CD8-positive, alpha-beta memory T cell (primary cell): ENCODE data around the gene EYA2. TPM values are rescaled to one million over a fixed set of nuclear protein-coding genes. Genes with fewer than 3 reads are reported as not detected.
"Not testable (repeated sequence)": the region's sequence is repeated elsewhere in the genome, so short reads cannot be mapped to it uniquely, and the experiment has no call there.

Experiments used
- CTCF ChIA-PET: fragments of 350-600 bp; sonication (Branson Sonifier 250); formaldehyde crosslinking; loops from one replicate; lab custom pipeline; 2021; ENCODE audit warnings: antibody characterized with exemption; lab: Charles Lee
- POLR2A ChIA-PET: fragments of 350-600 bp; sonication (Branson Sonifier 250); formaldehyde crosslinking; loops from one replicate; lab custom pipeline; 2021; ENCODE audit warnings: antibody characterized with exemption; lab: Charles Lee
- DNase-seq, 5 donors: peaks; one replicate each; pipeline versions ENCODE4 v3.0.0 to v3.0.0-alpha.2; 2020 to 2022; ENCODE audit warnings: mixed read lengths in 1 of 5
- H3K27ac ChIP-seq: one replicate; pipeline ENCODE4 v1.7.0; 2013; ENCODE audit warnings: low read depth, mild to moderate bottlenecking, low read length, moderate library complexity
- H3K27me3 ChIP-seq: 2 replicates; pipeline ENCODE4 v1.7.0; 2013; ENCODE audit warnings: low read length, mild to moderate bottlenecking; ENCODE audit not compliant: insufficient read depth, poor library complexity, severe bottlenecking
- H3K36me3 ChIP-seq: 2 replicates; pipeline ENCODE4 v1.7.0; 2013; ENCODE audit warnings: mild to moderate bottlenecking, low read length, moderate library complexity; ENCODE audit not compliant: insufficient read depth
- H3K4me1 ChIP-seq: 2 replicates; pipeline ENCODE4 v1.7.0; 2013; ENCODE audit warnings: mild to moderate bottlenecking, low read length, moderate library complexity; ENCODE audit not compliant: insufficient read depth
- H3K4me3 ChIP-seq: 2 replicates; pipeline ENCODE4 v1.7.0; 2013; ENCODE audit warnings: mild to moderate bottlenecking, low read length
- H3K9me3 ChIP-seq: 2 replicates; pipeline ENCODE4 v1.7.0; 2013; ENCODE audit warnings: mild to moderate bottlenecking, low read length
- H3K27ac Mint-ChIP-seq, 8 donors: one replicate each; pipeline ENCODE4 v1.8.0; 2020 to 2021; ENCODE audit warnings: mixed read lengths in 8 of 8, mild to moderate bottlenecking in 6 of 8, inconsistent platforms in 3 of 8, moderate library complexity in 3 of 8
- H3K27me3 Mint-ChIP-seq, 2 donors: one replicate each; pipeline ENCODE4 v1.8.0; 2020 to 2021; ENCODE audit warnings: mixed read lengths in 2 of 2, mild to moderate bottlenecking in 1 of 2, moderate library complexity in 1 of 2
- H3K36me3 Mint-ChIP-seq, 3 donors: one replicate each; pipeline ENCODE4 v1.8.0; 2020 to 2021; ENCODE audit warnings: mixed read lengths in 3 of 3, inconsistent platforms in 1 of 3, mild to moderate bottlenecking in 1 of 3
- H3K4me1 Mint-ChIP-seq, 3 donors: one replicate each; pipeline ENCODE4 v1.8.0; 2020 to 2021; ENCODE audit warnings: mixed read lengths in 3 of 3, inconsistent platforms in 1 of 3, mild to moderate bottlenecking in 1 of 3
- H3K4me3 Mint-ChIP-seq, 7 donors: one replicate each; pipeline ENCODE4 v1.8.0; 2020 to 2021; ENCODE audit warnings: mixed read lengths in 7 of 7, mild to moderate bottlenecking in 6 of 7, moderate library complexity in 4 of 7, inconsistent platforms in 2 of 7
- H3K9me3 Mint-ChIP-seq, 5 donors: one replicate each; pipeline ENCODE4 v1.8.0; 2020 to 2022; ENCODE audit warnings: mixed read lengths in 5 of 5, mild to moderate bottlenecking in 3 of 5, moderate library complexity in 2 of 5, inconsistent platforms in 1 of 5
- polyA plus RNA-seq: library from polyadenylated mRNA; unstranded; fragments of 300-500 nt; fragmentation: Illumina TruSeq; gene quantifications from one replicate; pipeline ENCODE4 v1.2.3, GENCODE V29; 2021
- total RNA-seq, 2 experiments: library from RNA; stranded (reverse); gene quantifications; one replicate each; pipeline ENCODE4 v1.2.3, GENCODE V29; 2021

The EYA2 gene
- total and polyA plus RNA-seq, 3 experiments from 2014 or later = not detected

DNA sequence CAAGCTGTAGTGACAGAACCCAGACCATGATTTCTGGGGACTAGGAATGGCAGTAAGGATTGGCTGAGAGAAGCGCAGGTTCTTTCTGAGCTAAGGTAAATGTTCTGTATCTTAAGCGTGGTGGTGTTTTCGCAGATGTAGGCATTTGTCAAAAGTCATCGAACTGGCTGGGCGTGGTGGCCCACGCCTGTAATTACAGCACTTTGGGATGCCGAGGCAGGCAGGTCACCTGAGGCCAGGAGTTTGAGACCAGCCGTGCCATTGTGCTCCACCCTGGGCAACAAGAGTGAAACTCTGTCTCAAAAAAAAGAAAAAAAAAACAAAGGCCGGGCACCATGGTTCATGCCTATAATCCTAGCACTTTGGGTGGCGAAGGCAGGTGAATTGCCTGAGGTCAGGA lies 40.7 kb upstream of the EYA2 start:
- Histone ChIP-seq H3K27me3 (no peaks in the 10 kb centered on the region), H3K4me3 (no peak overlapping the region), H3K9me3 (no peaks in the 10 kb centered on the region), H3K27ac (no peak overlapping the region), H3K4me1 (no peaks in the 10 kb centered on the region), H3K36me3 (no peaks in the 10 kb centered on the region)
- H3K9me3 Mint-ChIP-seq = peaks cover 0 to 5% (median 3%) of the 10 kb centered on the region in 5 donors
- no peaks in the 10 kb centered on the region for H3K4me1 Mint-ChIP-seq
- H3K27ac Mint-ChIP-seq = no peak overlapping the region
- ChIA-PET POLR2A (no interaction called here), CTCF (no interaction called here)
- no peak for DNase-seq
- H3K4me3 Mint-ChIP-seq = no peak overlapping the region
- H3K27me3 Mint-ChIP-seq = peaks cover 13 to 17% of the 10 kb centered on the region in 2 donors
- H3K36me3 Mint-ChIP-seq = no peaks in the 10 kb centered on the region

DNA sequence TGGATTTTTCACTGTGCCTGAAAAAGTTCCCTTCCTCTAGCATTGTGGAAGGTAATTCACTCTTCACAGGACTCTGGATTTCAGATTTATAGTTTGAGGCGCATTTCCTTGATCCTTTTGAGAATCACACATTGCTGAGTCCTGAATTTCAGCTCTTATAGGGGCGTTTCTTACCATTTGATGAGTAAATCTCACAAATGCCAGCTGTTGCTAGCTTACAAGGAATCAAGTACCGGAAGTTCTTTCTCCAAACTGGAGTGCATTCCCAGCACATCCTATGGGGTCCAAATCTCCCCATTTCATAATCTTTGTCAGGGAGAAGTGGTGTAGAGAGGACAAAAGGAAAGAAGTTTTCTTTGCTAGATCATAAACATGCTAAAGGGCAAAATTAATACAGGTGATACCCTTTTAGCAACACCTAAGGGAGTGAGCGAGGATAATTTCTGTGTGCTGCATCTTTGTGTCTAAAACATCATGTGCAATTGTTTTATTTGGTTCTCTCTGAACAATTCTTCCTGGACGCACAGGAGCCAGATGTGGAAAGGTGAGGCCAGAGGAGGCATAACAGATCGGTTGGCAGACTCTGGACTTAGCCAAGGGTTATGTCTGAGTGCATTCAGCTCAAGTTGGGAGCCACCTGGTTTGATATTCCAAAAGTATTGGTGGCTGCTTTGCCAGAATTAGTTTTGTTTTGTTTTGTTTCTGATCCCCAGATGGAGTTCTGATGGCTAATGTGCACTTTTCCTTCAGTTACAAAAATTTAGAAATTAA lies 37.4 kb upstream of the EYA2 start:
- H3K9me3 Mint-ChIP-seq = peaks cover 0 to 3% (median 2%) of the 10 kb centered on the region in 5 donors

DNA sequence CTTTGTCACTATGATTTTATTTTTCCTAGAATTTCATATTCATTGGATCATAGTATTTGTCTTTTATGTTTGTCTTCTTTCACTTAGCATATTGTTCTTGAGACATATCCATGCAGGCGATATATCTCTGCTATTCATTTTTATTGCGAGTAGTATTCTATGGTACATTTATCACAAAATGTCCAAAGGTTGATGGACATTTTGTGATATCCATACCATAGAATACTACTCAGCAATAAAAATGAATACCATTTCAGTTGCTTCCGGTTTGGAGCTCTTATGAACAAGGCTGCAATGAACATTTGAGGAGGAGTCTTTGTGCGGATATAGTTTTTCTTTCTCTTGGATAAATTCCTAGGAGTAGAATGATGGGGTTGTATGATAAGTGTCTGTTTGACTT lies 28.8 kb upstream of the EYA2 start:
- H3K4me1 ChIP-seq = no peaks in the 10 kb centered on the region

More for the DNA sequence above, 37.4 kb upstream of the EYA2 start:
- H3K4me3 Mint-ChIP-seq = no peak overlapping the region
- no peak overlapping the region for H3K4me3 ChIP-seq
- H3K36me3 Mint-ChIP-seq = no peaks in the 10 kb centered on the region
- H3K4me1 ChIP-seq = no peaks in the 10 kb centered on the region
- H3K27me3 Mint-ChIP-seq = peaks cover 4 to 9% of the 10 kb centered on the region in 2 donors
- CTCF ChIA-PET = no interaction called here
- H3K27me3 ChIP-seq = no peaks in the 10 kb centered on the region
- DNase-seq = no peak
- POLR2A ChIA-PET = no interaction called here
- no peak overlapping the region for H3K27ac Mint-ChIP-seq
- no peaks in the 10 kb centered on the region for H3K9me3 ChIP-seq
- H3K27ac ChIP-seq = no peak overlapping the region
- H3K4me1 Mint-ChIP-seq = no peaks in the 10 kb centered on the region
- H3K36me3 ChIP-seq = no peaks in the 10 kb centered on the region

DNA sequence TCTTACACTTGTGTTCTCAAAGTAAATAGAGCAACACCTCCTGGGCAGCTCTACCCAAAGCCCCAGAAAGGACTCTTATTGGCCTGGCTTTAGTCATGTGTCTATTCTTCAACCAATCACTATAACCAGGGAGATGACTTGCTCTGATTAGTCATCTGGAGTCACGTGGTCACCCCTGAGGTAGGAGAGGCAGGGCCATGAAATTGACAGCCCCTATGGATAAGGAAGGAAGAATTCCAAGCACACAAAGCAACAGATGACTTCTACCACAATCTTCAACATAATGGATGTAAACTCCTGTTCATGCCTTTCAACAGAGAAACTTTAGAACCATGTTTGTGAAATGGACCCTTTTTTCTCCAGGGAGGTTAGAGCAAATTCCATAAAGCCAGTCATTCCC lies 24.6 kb upstream of the EYA2 start:
- no peak overlapping the region for H3K27ac ChIP-seq
- H3K36me3 Mint-ChIP-seq = no peaks in the 10 kb centered on the region
- H3K4me3 ChIP-seq = no peak overlapping the region
- no peak overlapping the region for H3K27ac Mint-ChIP-seq
- POLR2A ChIA-PET = no interaction called here
- H3K4me1 Mint-ChIP-seq = no peaks in the 10 kb centered on the region
- DNase-seq = no peak
- H3K4me3 Mint-ChIP-seq = no peak overlapping the region
- no peaks in the 10 kb centered on the region for H3K27me3 ChIP-seq
- no peaks in the 10 kb centered on the region for H3K9me3 ChIP-seq
- CTCF ChIA-PET = no interaction called here
- peaks cover 23 to 60% of the 10 kb centered on the region in 2 donors for H3K27me3 Mint-ChIP-seq
- no peaks in the 10 kb centered on the region for H3K4me1 ChIP-seq
- H3K36me3 ChIP-seq = no peaks in the 10 kb centered on the region
- peaks cover 6 to 16% (median 11%) of the 10 kb centered on the region in 5 donors for H3K9me3 Mint-ChIP-seq

More for the DNA sequence above, 28.8 kb upstream of the EYA2 start:
- Mint-ChIP-seq H3K27me3 (peaks cover 19 to 46% of the 10 kb centered on the region in 2 donors), H3K4me1 (no peaks in the 10 kb centered on the region), H3K27ac (no peak overlapping the region), H3K36me3 (no peaks in the 10 kb centered on the region), H3K4me3 (no peak overlapping the region), H3K9me3 (peaks cover 6 to 15% (median 11%) of the 10 kb centered on the region in 5 donors)
- no peak overlapping the region for H3K4me3 ChIP-seq
- H3K36me3 ChIP-seq = no peaks in the 10 kb centered on the region
- CTCF ChIA-PET = no interaction called here
- H3K27me3 ChIP-seq = no peaks in the 10 kb centered on the region
- no peak overlapping the region for H3K27ac ChIP-seq
- POLR2A ChIA-PET = no interaction called here
- H3K9me3 ChIP-seq = no peaks in the 10 kb centered on the region
- DNase-seq = no peak

DNA sequence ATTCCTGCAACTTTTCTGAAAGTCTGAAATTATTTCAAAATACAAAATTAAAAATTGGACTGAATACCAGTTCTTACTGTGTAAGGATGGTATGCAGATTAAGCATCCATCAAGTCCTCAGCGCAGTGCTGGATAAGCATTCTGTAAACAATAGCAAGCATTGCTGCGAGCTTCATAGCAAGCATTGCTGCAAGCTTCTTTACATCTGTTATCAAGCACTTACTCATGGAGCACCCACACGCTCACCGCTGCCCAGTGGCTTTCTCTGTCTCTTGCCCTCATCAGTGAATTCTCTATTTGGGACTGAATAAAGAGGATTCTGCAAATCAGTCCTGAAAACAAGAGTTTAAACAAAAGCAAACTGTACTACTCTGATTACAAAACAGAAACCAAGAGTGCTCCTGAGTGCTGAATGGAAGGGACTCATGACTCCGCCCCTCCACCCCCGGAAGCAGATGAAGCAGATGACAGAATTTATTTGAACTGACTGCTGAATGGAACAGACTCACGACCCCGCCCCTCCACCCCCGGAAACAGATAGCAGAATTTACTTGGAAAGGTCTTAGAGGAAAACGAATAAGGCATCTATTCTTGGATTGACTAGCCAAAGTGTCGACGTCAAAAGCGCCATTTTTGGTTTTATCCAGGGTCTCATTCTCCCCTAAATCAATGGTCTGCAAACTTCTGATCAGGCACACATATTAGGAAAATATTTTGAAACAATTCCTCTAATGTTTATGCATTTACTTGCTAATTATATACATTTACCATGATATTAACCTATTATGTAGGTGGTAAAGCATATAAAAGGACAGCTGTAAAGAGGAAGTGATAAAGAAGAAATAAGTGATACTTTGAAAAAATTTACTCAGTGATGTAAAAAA lies 22.1 kb upstream of the EYA2 start:
- DNase-seq = no peak
- Histone ChIP-seq H3K9me3 (no peaks in the 10 kb centered on the region), H3K27me3 (no peaks in the 10 kb centered on the region), H3K27ac (no peak overlapping the region), H3K4me1 (no peaks in the 10 kb centered on the region), H3K4me3 (no peak overlapping the region), H3K36me3 (no peaks in the 10 kb centered on the region)
- CTCF ChIA-PET = no interaction called here
- Mint-ChIP-seq H3K4me3 (no peak overlapping the region), H3K9me3 (peaks cover 6 to 14% (median 9%) of the 10 kb centered on the region in 5 donors), H3K27ac (no peak overlapping the region), H3K36me3 (no peaks in the 10 kb centered on the region), H3K4me1 (no peaks in the 10 kb centered on the region), H3K27me3 (peaks cover 19 to 42% of the 10 kb centered on the region in 2 donors)
- POLR2A ChIA-PET = no interaction called here

DNA sequence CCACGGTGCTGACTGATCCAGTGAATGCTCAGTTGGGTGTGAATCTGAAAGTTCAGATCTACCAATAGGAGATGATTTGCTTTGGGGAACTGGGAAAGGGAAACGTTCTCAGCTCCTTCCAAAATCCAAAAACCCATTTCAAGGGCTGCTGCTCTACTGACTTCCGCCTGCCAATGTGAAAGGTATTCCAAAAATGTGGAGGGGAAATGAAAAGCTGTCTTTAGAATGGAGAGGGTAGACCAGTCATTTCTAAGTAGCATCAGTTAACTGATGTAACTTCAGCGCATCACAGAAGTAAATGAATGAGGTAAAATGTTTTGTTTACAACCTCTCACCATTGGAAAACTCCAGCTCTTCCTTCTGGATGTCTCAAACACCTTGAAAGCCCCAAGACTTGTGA lies 19.6 kb upstream of the EYA2 start:
- Mint-ChIP-seq H3K27me3 (peaks cover 11 to 27% of the 10 kb centered on the region in 2 donors), H3K27ac (no peak overlapping the region), H3K9me3 (peaks cover 0 to 4% (median 0%) of the 10 kb centered on the region in 5 donors), H3K4me1 (no peaks in the 10 kb centered on the region), H3K36me3 (no peaks in the 10 kb centered on the region), H3K4me3 (no peak overlapping the region)
- Histone ChIP-seq H3K9me3 (no peaks in the 10 kb centered on the region), H3K27me3 (no peaks in the 10 kb centered on the region), H3K36me3 (no peaks in the 10 kb centered on the region), H3K4me1 (no peaks in the 10 kb centered on the region), H3K27ac (no peak overlapping the region), H3K4me3 (no peak overlapping the region)
- CTCF ChIA-PET = no interaction called here
- POLR2A ChIA-PET = no interaction called here
- no peak for DNase-seq

GRCh38 chr20:46879386-46879785 lies 15.3 kb upstream of the EYA2 start:
- DNase-seq = no peak
- Histone ChIP-seq H3K27me3 (no peaks in the 10 kb centered on the region), H3K4me3 (no peak overlapping the region), H3K36me3 (no peaks in the 10 kb centered on the region), H3K4me1 (no peaks in the 10 kb centered on the region), H3K9me3 (no peaks in the 10 kb centered on the region), H3K27ac (no peak overlapping the region)
- Mint-ChIP-seq H3K27ac (no peak overlapping the region), H3K9me3 (peaks cover 0 to 3% (median 0%) of the 10 kb centered on the region in 5 donors), H3K4me3 (no peak overlapping the region), H3K27me3 (peaks cover 11 to 33% of the 10 kb centered on the region in 2 donors), H3K36me3 (no peaks in the 10 kb centered on the region), H3K4me1 (no peaks in the 10 kb centered on the region)
- ChIA-PET POLR2A (no interaction called here), CTCF (no interaction called here)

DNA sequence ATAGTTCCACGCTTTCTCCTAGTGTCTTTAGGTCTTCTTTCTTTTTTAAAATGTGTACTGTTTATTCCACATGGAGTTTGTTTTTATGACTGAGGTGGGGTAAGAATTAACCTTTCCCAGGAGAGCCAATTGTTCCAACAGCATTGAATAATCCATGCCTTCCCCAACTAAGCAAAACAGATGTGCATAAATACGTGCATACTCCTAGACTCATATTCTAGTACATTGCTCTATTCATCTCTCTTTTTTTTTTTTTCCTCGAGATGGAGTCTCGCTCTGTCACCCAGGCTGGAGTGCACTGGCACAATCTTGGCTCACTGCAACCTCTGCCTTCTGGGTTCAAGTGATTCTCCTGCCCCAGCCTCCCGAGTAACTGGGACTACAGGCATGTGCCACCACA lies 14.7 kb upstream of the EYA2 start:
- POLR2A ChIA-PET = not testable (repeated sequence)

More for the DNA sequence above, 14.7 kb upstream of the EYA2 start:
- H3K4me3 ChIP-seq, H3K27ac ChIP-seq, H3K36me3 ChIP-seq, H3K9me3 Mint-ChIP-seq, H3K4me1 ChIP-seq, H3K9me3 ChIP-seq, DNase-seq, H3K4me3 Mint-ChIP-seq, H3K4me1 Mint-ChIP-seq, H3K27me3 ChIP-seq, H3K36me3 Mint-ChIP-seq, CTCF ChIA-PET, H3K27ac Mint-ChIP-seq: not testable (repeated sequence)
- peaks cover 11 to 31% of the 10 kb centered on the region in 2 donors for H3K27me3 Mint-ChIP-seq
